ENCODE measurements around the gene ERBB2.
"Not testable (repeated sequence)": the region's sequence is repeated elsewhere in the genome, so short reads cannot be mapped to it uniquely, and the experiment has no call there.

Gene ERBB2

DNA sequence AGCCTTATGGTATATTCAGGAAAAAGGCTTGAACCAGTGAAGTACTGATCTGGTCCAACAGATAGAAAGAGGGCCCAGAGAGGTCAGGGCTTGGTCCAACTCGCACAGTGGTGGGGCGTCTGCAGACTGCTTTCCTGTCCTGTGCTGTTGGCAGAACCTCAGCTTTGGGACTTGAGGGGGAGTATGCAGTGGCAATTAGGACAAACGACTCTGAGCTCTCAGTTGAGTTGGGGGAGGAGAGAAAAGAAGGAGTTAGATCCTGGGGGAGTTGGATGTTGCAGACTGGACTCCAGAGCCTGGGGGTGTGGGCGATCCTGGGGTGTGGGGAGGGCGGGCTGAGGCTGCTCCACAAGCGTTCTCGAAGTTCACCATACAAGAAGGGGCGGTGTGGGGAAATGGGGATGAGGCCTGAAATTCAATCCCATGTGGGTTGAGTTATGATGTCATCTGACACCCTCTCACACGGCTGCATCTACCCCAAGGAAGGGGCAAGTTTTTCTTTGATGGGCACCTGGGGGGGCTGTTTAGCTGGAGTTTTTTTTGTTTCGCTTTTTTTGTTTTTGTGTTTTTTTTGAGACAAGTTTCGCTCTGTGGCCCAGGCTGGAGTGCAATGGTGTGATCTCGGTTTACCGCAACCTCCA is 52.5 kb downstream of the ERBB2 start:
- no peak overlapping the region for H3K4me3 ChIP-seq (ENCODE audit: low read length)
- no peak for DNase-seq (ENCODE audit: low read depth, low spot score)

DNA sequence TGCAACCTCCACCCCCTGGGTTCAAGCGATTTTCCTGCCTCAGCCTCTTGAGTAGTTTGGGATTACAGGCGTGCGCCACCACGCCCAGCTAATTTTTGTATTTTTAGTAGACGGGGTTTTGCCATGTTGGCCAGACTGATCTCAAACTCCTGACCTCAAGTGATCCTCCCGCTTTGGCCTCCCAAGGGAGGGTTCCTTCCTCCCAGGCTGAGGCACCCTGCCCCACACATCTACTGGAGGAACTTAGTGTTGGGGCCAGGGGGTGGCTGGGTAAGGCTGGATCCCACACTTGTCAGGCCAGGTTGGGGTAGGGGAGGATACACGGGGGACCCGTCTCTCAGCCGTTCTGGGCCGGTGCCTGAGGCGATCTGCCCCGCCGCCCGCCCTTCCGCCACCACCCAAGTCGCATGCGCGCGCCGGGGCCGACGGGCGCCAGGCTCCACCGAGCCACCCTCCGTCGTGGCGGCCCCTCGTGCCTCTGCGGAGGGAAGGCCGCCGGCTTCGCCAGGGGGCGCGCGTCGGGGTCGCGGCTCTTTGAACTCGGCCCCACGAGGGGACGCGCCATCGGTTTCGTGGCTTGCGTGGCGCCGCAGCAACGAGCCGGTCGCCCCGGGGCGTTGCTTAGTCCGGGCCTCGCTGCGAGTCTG is 53.8 kb downstream of the ERBB2 start:
- no peak for DNase-seq (ENCODE audit: low read depth, low spot score)
- peak overlapping the region; percentile 62 for H3K4me3 ChIP-seq (ENCODE audit: low read length)

DNA sequence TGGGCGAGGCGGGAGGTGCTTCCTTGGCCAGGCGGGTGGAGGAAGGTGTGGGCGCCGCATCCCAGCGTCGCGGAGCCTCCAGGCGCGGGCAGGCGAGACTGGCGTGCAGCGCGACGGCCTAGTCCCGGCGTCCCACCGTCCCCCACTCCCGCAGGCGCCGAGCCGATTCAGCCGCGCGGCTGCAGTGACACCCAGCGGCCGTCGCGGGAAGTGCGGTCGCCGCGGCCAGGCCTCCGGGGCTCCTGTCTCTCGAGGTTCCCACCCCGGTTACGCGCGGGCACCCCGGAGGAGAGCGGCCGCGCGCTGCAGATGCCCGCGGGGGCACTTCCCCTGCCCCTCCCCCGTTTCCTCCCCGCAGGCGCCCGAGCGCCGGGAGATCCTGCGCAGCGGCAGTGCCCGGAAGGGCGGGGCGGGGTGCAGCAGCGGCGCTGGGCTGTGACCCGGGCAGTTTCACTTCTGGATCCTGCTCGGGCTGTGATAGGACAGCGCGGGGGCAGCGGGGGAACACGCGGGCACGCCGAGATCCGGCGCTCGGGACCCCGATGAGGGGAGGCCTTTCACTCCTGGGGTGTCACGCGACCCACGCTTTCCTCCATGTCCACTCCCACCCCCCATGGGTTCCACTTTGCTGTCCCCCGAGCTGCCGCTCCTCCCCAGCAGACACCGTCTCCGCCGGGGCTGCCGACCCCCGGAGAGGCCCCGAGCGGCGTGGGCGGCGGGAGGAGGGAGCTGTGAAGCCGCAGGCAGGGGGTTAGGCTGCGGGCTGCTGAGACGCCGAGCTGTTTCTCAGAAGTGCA is 54.5 kb downstream of the ERBB2 start:
- H3K4me3 ChIP-seq (ENCODE audit: low read length), result peak overlapping the region; percentile 62
- DNase-seq (ENCODE audit: low read depth, low spot score), result peak; percentile 89

DNA sequence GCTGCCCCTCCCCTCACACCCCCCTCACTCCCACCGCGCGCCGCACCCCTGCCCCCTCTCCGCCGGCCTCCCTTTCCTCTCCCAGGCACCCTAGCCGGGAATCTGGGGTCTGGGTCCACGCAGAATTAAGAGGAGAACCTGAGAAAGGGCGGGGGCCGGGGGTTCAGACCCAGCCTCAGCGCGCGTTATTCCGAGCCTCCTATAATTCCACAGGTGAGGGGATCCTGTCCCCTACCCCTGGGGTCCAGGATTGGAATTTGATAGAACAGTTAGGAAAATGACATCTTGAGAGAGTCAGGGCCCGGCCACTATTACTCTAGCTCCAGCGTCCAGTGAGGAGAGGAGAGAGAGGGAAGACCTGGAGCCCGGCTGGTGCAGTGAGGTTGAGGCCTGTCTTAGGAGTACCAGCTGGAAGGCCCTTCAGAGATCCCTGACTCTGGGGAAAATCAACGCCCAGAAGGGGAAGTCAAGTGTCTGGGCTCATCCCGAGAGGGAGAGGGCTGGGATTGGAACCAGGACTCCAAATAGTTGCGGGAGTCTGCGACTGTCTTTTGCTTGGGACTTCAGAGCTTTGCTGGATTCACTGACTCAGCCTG is 55.2 kb downstream of the ERBB2 start:
- no peak for DNase-seq (ENCODE audit: low read depth, low spot score)
- H3K4me3 ChIP-seq (ENCODE audit: low read length), result peak overlapping the region; percentile 62

DNA sequence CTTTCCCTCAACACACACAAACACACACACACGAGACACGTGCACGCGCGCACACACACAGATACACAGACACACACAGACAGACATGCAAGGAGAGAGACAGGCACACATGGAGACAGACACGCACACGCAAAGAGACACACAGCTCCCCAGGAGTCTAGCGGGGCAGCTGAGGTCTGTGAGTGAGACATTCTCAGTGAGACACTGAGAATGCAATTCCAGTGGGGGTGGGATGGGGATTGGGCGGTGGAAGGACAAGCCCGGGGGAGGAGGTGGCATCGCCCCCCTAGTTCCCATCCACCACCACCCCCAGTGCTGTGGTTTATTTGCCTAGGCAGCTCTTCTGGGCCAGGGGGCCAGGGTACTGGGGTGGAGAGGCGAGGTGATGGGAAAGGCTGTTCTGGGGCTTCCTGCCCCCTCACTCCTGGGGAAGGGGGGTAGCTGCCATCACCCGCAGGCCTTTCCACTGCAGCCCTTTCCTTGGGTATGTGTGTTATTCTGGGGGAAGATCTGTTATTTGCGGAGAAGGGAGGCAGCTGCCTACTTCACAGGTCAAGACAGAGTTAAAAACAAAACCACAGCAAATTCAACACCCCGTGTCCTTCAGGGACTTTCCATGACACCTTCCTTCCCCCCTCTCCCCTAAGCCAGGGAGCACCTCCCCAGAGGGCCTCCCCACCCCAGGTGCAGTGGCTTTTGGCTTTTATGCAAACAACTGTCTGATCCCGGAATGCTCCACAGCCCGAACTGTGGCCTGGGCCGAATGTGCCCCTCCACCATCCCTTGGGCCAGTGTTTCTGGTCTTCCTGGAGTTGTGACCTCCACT is 55.9 kb downstream of the ERBB2 start:
- peak; percentile 44 for DNase-seq (ENCODE audit: low read depth, low spot score)
- peak overlapping the region; percentile 62 for H3K4me3 ChIP-seq (ENCODE audit: low read length)

DNA sequence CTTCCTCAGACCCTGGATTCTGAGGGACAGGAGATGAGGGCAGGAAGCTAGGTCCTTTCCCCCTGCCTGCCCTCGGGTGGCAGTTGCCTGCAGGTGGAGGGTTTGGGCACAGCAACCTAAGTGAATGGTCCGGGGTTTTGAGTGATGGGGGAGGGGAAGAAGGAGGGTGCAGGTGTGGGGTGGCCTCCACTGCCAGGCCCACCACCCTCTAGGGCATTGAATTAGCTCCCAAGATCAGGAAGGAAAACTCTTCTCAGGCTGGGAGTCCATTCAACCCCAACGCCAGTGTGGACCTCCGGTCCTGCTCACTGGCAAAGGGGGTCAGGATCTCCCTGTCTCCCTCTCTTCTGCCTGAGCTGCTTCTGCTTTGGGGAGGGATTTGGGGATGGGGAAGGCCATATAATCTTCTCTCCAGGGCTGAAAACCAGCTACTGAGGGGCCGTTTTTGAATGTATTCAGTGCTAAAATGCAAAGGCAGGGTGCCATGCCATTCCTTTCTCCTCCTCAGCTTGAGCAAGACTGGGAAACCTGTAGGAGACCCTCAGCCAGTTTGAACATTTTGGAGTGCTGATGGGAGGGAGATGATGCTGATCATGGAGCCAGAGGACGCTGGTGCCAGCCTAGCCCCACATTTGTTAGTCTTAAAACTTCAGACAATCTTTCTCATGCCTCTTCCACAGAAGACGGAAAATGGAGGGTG is 56.7 kb downstream of the ERBB2 start:
- H3K4me3 ChIP-seq (ENCODE audit: low read length), result no peak overlapping the region
- DNase-seq (ENCODE audit: low read depth, low spot score), result peak; percentile 59

DNA sequence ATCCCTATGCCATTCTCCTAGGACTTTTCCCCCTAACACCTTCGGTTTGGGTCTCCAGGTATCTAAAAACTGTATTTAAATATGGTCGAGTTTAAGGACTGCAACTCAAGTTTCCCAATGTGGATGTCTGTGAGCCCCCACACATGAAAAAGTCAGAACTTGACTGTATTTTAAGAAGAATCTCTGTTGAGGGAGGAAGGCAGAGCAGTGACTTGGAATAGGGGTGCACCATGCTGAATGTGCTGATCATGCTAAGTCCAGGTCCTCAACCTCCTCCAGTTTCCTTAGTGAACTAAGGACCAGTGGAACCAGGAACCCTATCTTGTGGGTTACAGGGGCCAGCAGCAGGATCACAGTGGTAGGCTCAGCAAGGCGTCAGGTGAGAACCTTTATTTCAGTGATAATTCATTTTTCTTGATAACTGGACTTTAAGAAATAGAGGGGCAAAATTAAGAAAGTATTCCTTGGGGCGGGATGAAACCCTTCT is 57.4 kb downstream of the ERBB2 start:
- DNase-seq (ENCODE audit: low read depth, low spot score), result no peak
- H3K4me3 ChIP-seq (ENCODE audit: low read length), result no peak overlapping the region

DNA sequence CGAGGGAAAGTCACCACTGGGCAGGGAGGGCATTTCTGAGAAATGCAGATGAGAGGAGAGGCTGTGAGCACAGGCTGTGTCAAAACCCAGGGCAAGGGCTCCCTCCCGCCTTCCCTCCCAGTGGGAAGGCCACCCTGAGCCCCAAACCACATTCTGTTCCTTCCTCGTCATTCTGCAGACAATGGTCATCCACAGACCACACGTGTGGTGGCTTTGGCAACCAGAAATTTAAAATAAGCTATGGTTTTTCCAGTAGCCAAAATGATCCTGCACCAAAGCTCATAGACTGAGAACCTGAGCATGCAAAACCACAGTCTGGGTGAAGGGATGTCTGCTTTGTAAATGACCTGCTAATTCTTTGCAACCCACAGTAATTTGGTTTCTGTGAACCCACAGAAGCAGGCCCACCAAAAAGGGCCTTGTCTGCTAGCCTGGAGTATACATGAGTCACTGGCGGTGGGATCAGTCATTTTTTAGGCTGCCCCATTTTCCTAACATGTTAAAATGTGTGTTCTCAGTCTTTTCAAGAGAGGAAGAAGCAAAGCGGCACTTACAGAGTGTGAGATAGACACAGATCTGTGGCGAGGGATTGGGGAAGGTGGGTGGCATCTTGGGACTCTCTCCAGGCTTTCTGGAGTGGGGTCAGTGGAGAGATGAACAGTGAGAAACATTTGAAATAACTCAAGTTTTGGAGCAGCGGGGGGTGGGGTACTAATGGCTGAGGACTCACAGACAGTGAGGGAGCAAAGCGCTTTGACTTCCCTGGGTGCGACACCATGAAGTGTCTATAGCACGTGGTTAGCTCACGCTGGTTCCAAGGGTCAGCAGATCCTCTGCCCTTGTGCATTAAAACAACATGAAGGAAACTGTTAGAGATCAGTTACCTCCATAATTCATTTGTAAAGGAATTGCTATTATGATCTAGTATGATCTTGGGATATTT is 58.3 kb downstream of the ERBB2 start:
- no peak overlapping the region for H3K4me3 ChIP-seq (ENCODE audit: low read length)
- DNase-seq (ENCODE audit: low read depth, low spot score), result peak; percentile 48

DNA sequence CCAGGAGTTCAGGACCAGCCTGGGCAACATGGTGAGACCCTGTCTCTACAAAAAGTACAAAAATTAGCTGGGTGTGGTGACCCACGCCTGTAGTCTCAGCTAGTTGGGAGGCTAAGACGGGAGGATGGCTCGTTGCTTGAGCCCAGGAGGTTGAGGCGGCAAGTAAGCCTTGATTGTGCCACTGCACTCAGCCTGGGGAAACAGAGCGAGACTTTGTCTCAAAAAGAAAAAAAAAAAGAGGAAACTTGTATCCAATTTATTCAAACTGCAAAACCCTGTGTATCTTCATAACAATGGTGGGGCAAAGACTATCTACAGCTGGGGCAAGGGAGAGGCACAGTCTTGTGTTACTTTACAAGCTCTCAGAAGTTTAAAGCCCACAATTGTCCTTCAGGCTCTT is 59.3 kb downstream of the ERBB2 start:
- no peak for DNase-seq (ENCODE audit: low read depth, low spot score)
- no peak overlapping the region for H3K4me3 ChIP-seq (ENCODE audit: low read length)

DNA sequence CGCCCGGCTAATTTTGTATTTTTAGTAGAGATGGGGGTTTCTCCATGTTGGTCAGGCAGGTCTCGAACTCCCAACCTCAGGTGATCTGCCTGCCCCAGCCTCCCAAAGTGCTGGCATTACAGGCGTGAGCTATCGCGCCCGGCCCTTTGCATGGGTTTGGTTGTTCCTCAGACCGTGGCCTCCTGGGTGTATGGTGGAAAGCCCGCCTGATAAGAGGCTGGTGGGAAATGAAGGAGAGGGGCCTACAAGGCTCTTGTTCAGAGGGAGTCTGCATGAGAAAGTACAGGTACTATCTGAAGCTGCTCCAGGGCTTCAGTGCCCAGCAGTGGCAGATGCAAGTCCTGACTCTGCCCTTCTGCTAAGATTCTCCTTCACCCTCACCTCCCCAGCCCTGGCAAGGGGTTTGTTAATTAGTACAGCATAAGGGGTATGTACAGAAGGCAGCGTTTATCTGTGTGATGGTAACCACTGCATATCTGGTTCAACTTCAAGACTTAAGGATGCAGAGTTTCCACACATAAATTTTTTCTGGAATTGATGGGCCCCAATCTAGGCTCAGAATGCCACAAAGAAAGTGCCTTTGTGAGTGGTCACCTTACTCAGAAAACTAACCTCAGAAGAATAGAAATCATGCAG is 62.1 kb downstream of the ERBB2 start:
- DNase-seq (ENCODE audit: low read depth, low spot score), result no peak
- no peak overlapping the region for H3K4me3 ChIP-seq (ENCODE audit: low read length)

DNA sequence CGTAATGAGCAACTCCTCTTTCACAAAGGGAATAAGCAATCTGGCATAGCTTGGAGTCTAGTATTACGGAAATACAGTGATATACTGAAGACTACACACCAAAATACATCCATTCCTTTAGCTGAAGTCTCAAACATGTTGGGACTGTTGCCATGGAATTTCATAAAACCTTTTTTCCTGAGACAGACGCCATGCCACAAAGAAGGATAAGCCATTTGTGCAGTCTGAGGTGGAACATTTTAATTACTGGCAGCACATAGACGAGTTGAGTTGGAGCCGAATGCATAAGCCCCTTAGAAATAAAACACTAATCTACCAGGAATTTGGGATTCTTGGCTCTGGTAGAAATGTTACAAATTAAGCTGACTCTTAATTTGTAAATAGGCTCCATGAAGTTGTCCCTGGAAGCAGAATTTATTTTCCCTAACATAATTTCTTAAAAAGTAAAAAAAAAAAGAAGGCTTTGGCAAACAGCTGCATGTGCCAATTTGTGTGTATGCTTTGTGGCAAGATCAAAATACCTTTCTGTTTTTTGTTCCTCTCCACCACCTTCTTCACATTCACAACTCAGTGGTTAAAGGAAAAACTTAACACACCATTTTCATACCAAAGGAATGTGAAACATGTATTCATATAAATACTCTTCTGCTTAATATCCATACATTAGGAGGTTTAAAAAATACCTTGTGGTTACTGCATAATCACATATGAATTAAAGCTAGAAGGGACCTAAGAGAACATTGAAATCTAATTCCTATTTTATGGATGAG is 63.4 kb downstream of the ERBB2 start:
- DNase-seq (ENCODE audit: low read depth, low spot score), result no peak

DNA sequence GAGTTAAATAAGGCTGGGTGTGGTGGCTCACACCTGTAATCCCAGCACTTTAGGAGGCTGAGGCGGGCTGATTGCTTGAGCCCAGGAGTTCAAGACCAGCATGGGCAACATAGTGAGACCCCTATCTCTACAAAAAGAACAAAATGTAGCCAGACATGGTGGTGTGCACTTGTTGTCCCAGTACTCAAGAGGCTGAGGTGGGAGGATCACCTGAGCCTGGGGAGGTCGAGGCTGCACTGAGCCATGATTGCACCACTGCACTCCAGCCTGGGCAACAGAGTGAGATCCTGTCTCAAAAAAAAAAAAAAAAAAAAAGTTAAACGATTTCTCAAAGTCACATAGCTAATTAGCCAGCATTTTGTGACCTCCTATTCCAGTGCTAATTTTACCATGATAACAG is 64.3 kb downstream of the ERBB2 start:
- not testable (repeated sequence) for H3K4me3 ChIP-seq (ENCODE audit: low read length); DNase-seq (ENCODE audit: low read depth, low spot score)

More for the DNA sequence above, 63.4 kb downstream of the ERBB2 start:
- no peak overlapping the region for H3K4me3 ChIP-seq (ENCODE audit: low read length)

DNA sequence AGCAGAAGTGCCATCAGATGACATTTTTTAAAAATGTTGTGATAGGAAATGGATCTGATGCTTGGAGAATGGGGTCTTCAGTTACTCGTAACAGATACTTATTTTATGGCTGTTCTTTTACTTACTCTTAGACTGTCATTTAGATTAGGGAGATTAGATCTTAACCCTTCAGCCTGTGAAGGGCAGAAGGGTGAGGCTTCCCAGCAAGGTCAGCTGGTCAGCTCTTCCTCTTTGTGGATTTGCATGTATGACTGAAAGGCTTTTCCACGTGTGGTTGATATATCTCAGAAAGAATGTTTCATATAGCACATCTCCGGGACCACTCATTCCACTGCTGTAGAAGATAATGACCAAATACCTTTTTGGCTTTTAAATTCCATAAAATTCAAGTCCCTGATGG is 65.3 kb downstream of the ERBB2 start:
- no peak overlapping the region for H3K4me3 ChIP-seq (ENCODE audit: low read length)
- DNase-seq (ENCODE audit: low read depth, low spot score), result no peak

DNA sequence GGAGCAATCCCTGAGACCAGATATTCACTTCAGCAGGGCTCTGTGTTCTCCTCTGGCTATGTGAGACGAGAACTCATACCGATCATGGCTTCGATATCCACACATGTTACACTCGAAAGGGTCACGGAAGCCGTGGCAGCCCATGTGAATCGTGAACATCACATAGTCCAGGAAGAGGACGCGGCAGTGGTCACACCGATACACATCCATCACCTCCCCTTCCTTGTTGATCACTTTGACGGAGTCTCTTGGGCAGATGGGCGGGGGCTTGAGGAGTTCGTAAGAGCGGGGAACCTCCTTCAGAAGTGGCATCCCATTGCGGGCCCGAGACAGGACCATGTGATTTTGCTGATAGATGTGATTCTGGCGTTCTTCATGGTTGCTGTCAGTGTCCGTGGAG is 65.9 kb downstream of the ERBB2 start:
- no peak overlapping the region for H3K4me3 ChIP-seq (ENCODE audit: low read length)
- no peak for DNase-seq (ENCODE audit: low read depth, low spot score)

DNA sequence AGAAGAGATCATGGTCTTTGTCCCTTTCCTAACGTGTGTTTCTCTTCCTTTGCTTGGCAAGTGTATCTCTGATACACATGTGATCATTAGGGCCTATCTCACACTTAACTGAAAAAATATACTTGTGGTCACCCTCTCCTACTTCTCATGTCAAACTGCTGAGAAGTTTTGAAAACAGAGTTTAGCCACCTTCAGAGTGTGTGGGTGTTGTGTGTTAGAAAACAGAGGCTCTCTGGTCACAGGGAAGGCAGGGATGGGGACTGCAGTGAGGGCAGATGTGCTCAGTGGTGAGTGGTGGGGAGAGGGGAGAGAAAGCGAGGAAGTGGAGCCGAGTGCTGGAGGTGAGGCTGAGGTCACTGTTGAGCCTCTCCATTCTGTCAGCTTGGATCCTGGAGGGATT is 67.3 kb downstream of the ERBB2 start:
- no peak for DNase-seq (ENCODE audit: low read depth, low spot score)
- no peak overlapping the region for H3K4me3 ChIP-seq (ENCODE audit: low read length)

DNA sequence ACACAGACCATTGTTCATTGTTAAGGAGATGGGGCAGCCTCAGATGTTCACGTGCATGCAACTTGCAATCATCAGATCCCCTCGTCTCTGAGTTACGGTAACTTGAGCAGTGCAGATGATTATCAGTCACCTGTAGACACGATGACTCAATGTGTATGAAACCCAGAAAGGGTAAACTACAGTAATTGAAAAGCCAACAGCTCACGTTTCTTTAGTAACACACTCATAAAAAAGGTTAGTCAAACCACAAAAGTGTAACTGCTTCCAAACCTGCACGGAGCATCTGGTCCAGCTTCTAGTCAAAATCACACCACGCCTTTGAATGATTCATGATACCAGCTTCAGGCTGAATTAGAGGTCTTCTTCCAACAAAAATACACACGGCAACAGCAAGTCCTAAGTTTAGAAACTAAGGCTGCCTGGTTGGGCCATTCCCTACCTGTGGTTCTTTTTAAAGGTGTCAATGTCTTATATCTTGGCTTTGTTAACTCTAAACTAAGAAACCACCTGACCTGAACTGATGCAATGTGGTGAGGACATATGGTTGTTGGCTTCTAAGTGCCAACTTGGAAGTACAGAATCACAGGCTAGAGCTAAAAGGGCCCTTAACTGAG is 70.2 kb downstream of the ERBB2 start:
- peak; percentile 86 for DNase-seq (ENCODE audit: low read depth, low spot score)
- no peak overlapping the region for H3K4me3 ChIP-seq (ENCODE audit: low read length)
